SK-N-SH (cell line): ENCODE data around the gene CSNK1G3. TPM values are rescaled to one million over a fixed set of nuclear protein-coding genes. Genes with fewer than 3 reads are reported as not detected.

Experiments used
- CTCF ChIA-PET: fragments of 300-600, 350-600 bp; formaldehyde crosslinking; extraction: SDS; loops from one replicate; lab custom pipeline; 2021; lab: Yijun Ruan, JAX
- POLR2A ChIA-PET: fragments of 350-600 bp; sonication (Branson Sonifier 250); formaldehyde crosslinking; extraction: SDS; loops from one replicate; lab custom pipeline; 2020; ENCODE audit warnings: antibody characterized with exemption, inconsistent platforms; lab: Yijun Ruan, JAX
- DNase-seq: peaks from one replicate; pipeline ENCODE4 v3.0.0; 2012
- H2AFZ ChIP-seq: fragments of 200-600 bp; sonication (generic); 2 replicates; pipeline ENCODE4 v1.8.1; 2016; ENCODE audit warnings: antibody characterized with exemption, mild to moderate bottlenecking, low read depth
- H3F3A ChIP-seq: fragments of 200-600 bp; sonication (generic); replicated peaks from 2 replicates; pipeline ENCODE3; 2016; ENCODE audit warnings: antibody characterized with exemption, mild to moderate bottlenecking; ENCODE audit not compliant: insufficient read depth
- H3K27ac ChIP-seq, 2 experiments: fragments of 200-500 bp in 1 of 2; fragments of 200-600 bp in 1 of 2; sonication (Bioruptor generic) in 1 of 2; sonication (generic), shearing (Covaris generic) in 1 of 2; 2 replicates each; pipeline versions ENCODE4 v1.5.1 to v1.6.1; 2014 to 2016; ENCODE audit warnings: low read depth in 2 of 2, inconsistent platforms in 1 of 2, low read length in 1 of 2, mild to moderate bottlenecking in 1 of 2, mixed read lengths in 1 of 2
- H3K27me3 ChIP-seq: fragments of 200-600 bp; sonication (generic), shearing (Covaris generic); 2 replicates; pipeline ENCODE4 v1.6.1; 2016; ENCODE audit warnings: mixed run types; ENCODE audit not compliant: insufficient read depth
- H3K36me3 ChIP-seq, 2 experiments: fragments of 200-500 bp in 1 of 2; fragments of 200-600 bp in 1 of 2; sonication (Bioruptor generic) in 1 of 2; sonication (generic) in 1 of 2; replicated peaks in 1 of 2; 2 replicates each; pipeline versions ENCODE3 to v1.5.1; 2014 to 2016; ENCODE audit warnings: low read length in 1 of 2, mild to moderate bottlenecking in 1 of 2; ENCODE audit not compliant: insufficient read depth in 2 of 2, control insufficient read depth in 1 of 2
- H3K4me1 ChIP-seq, 2 experiments: fragments of 200-500 bp in 1 of 2; fragments of 200-600 bp in 1 of 2; sonication (Bioruptor generic) in 1 of 2; sonication (generic), shearing (Covaris generic) in 1 of 2; 2 replicates each; pipeline versions ENCODE4 v1.5.1 to v1.6.1; 2014 to 2016; ENCODE audit warnings: low read depth in 1 of 2, low read length in 1 of 2, mixed run types in 1 of 2; ENCODE audit not compliant: insufficient read depth in 2 of 2, control insufficient read depth in 1 of 2
- H3K4me2 ChIP-seq: fragments of 200-600 bp; sonication (generic), shearing (Covaris generic); 2 replicates; pipeline ENCODE4 v1.6.1; 2017; ENCODE audit warnings: mixed run types
- H3K4me3 ChIP-seq, 2 experiments: fragments of 200-500 bp in 1 of 2; fragments of 200-600 bp in 1 of 2; sonication (Bioruptor generic) in 1 of 2; sonication (generic), shearing (Covaris generic) in 1 of 2; 2 replicates each; pipeline versions ENCODE4 v1.5.1 to v1.8.1; 2014 to 2016; ENCODE audit warnings: low read depth in 2 of 2, inconsistent platforms in 1 of 2, low read length in 1 of 2, mild to moderate bottlenecking in 1 of 2, mixed read lengths in 1 of 2, moderate library complexity in 1 of 2
- H3K79me2 ChIP-seq: fragments of 200-600 bp; sonication (generic); 2 replicates; pipeline ENCODE4 v1.8.1; 2017; ENCODE audit warnings: mild to moderate bottlenecking; ENCODE audit not compliant: insufficient read depth
- H3K9ac ChIP-seq: fragments of 200-600 bp; sonication (generic); 2 replicates; pipeline ENCODE4 v1.6.1; 2017; ENCODE audit warnings: mixed run types
- H3K9me2 ChIP-seq: fragments of 200-600 bp; sonication (generic); 2 replicates; pipeline ENCODE4 v1.6.1; 2017; ENCODE audit warnings: mixed run types
- H3K9me3 ChIP-seq: fragments of 200-600 bp; sonication (generic); 2 replicates; pipeline ENCODE4 v1.6.1; 2017; ENCODE audit warnings: mixed run types, mild to moderate bottlenecking, moderate library complexity
- H4K20me1 ChIP-seq: fragments of 200-600 bp; sonication (generic); 2 replicates; pipeline ENCODE4 v1.6.1; 2017; ENCODE audit warnings: mild to moderate bottlenecking, mixed run types; ENCODE audit not compliant: insufficient read depth
- CHD2 ChIP-seq: fragments of 150-350 bp; IDR thresholded peaks from 2 replicates; pipeline ENCODE4 v1.6.1; 2018; ENCODE audit warnings: low read length; ENCODE audit not compliant: partially characterized antibody
- ELF1 ChIP-seq: IDR thresholded peaks from 2 replicates; pipeline ENCODE4 v1.4.0; 2012
- EP300 ChIP-seq, 2 experiments: IDR thresholded peaks; 2 replicates each; pipeline versions ENCODE4 v1.4.0 to v1.6.1; 2012; ENCODE audit warnings: borderline replicate concordance in 1 of 2, low read depth in 1 of 2, low read length in 1 of 2
- EZH2phosphoT487 ChIP-seq: fragments of 200-600 bp; sonication (generic); IDR thresholded peaks from 2 replicates; pipeline ENCODE4 v1.6.1; 2017; ENCODE audit warnings: low read depth, mixed run types, mild to moderate bottlenecking, antibody characterized with exemption, moderate library complexity, borderline replicate concordance
- FOSL2 ChIP-seq: IDR thresholded peaks from 2 replicates; pipeline ENCODE4 v1.4.0; 2012; ENCODE audit warnings: low read depth, mild to moderate bottlenecking, moderate library complexity, borderline replicate concordance
- FOXJ3 ChIP-seq: sonication (generic); formaldehyde crosslinking; IDR thresholded peaks from 2 replicates; pipeline ENCODE4 v1.5.1; 2020; ENCODE audit warnings: mild to moderate bottlenecking, missing genetic modification reagents
- GABPA ChIP-seq: IDR thresholded peaks from 2 replicates; pipeline ENCODE4 v1.4.0; 2012; ENCODE audit warnings: low read depth, mild to moderate bottlenecking
- MAX ChIP-seq: IDR thresholded peaks from 2 replicates; pipeline ENCODE4 v1.4.0; 2012; ENCODE audit warnings: low read depth
- MEF2A ChIP-seq: IDR thresholded peaks from 2 replicates; pipeline ENCODE4 v1.4.0; 2012; ENCODE audit warnings: low read depth, borderline replicate concordance
- MXI1 ChIP-seq: IDR thresholded peaks from 2 replicates; pipeline ENCODE4 v1.6.1; 2012; ENCODE audit warnings: mild to moderate bottlenecking, low read depth, low read length, improper control_type of control experiment
- NRF1 ChIP-seq: IDR thresholded peaks from 2 replicates; pipeline ENCODE4 v1.6.1; 2012; ENCODE audit warnings: low read depth, mild to moderate bottlenecking, low read length
- PBX3 ChIP-seq: IDR thresholded peaks from 2 replicates; pipeline ENCODE4; 2012
- POLR2AphosphoS5 ChIP-seq: IDR thresholded peaks from 2 replicates; pipeline ENCODE4 v1.6.1; 2012; ENCODE audit warnings: low read depth, low read length
- SIN3A ChIP-seq: IDR thresholded peaks from 2 replicates; pipeline ENCODE4 v1.6.1; 2012; ENCODE audit warnings: low read depth, mild to moderate bottlenecking, low read length, moderate library complexity, borderline replicate concordance
- TAF1 ChIP-seq: IDR thresholded peaks from 2 replicates; pipeline ENCODE4 v1.6.1; 2012; ENCODE audit warnings: low read depth, mild to moderate bottlenecking, low read length, moderate library complexity, borderline replicate concordance
- TCF12 ChIP-seq: IDR thresholded peaks from 2 replicates; pipeline ENCODE4 v1.4.0; 2012
- USF1 ChIP-seq: IDR thresholded peaks from 2 replicates; pipeline ENCODE4 v1.4.0; 2012; ENCODE audit warnings: low read depth, borderline replicate concordance
- USF2 ChIP-seq: fragments of 150-350 bp; IDR thresholded peaks from 2 replicates; pipeline ENCODE4 v1.6.1; 2017; ENCODE audit warnings: antibody characterized with exemption, low read length, low read depth, borderline replicate concordance
- WGBS: methylation state at CpG from one replicate; pipeline ENCODE4 v1.1.6; 2017; ENCODE audit warnings: low lambda C conversion rate; 5-methylcytosine and 5-hydroxymethylcytosine counted together
- polyA plus RNA-seq, 3 experiments: library from polyadenylated mRNA; depleted of rRNA; stranded (reverse); fragments of >200 nt; gene quantifications; 2 replicates each; pipeline ENCODE4 v1.2.3, GENCODE V29; 2012
- TF ChIP-seq, protein P1 (sequence below): IDR thresholded peaks from 2 replicates; pipeline ENCODE4 v1.4.0; 2012; ENCODE audit warnings: low read depth, borderline replicate concordance

The CSNK1G3 gene
- polyA plus RNA-seq, 1 of the 3 experiments (the other 2 are of a cell fraction) = 13.1 TPM

- no peaks in the 10 kb centered on the region for H3K9me2 ChIP-seq
- ChIA-PET CTCF (interaction anchor here (1.7 kb wide), 1 partner anchor 105 kb away, joined by 4 read pairs; the partner anchor contains the start of gene CEP120), POLR2A (no interaction called here)
- no peaks in the 10 kb centered on the region for H3F3A ChIP-seq
- no peak overlapping the region for H3K4me3 ChIP-seq
- no peak overlapping the region for H3K4me2 ChIP-seq
- no peaks in the 10 kb centered on the region for H3K36me3 ChIP-seq
- H3K27me3 ChIP-seq = no peaks in the 10 kb centered on the region
- peaks cover 83% of the 10 kb centered on the region for H3K79me2 ChIP-seq
- H3K27ac ChIP-seq = no peak overlapping the region
- H2AFZ ChIP-seq = no peak overlapping the region
- DNase-seq = no peak
- H3K9me3 ChIP-seq = no peaks in the 10 kb centered on the region
- TF ChIP-seq CHD2 (no peak), TAF1 (no peak), EP300 (IDR thresholded peaks at IDR 0.05; ENCODE audit: borderline replicate concordance in 1 of 2, low read depth in 1 of 2, low read length in 1 of 2) (no peak), MXI1 (no peak), USF2 (no peak), FOSL2 (no peak), PBX3 (no peak), ELF1 (no peak), USF1 (no peak), GABPA (no peak), POLR2AphosphoS5 (no peak)
- peaks cover 33% of the 10 kb centered on the region for H4K20me1 ChIP-seq
- no peak overlapping the region for H3K9ac ChIP-seq
- peaks cover 0 to 3% of the 10 kb centered on the region in 2 experiments; a peak in 1 of 4 replicates for H3K4me1 ChIP-seq
These were observed 16.1 kb downstream of the CSNK1G3 start for GRCh38 chr5:123528065-123528464.

GRCh38 chr5:123528878-123529277 is 16.9 kb downstream of the CSNK1G3 start:
- TF ChIP-seq GABPA (no peak), SIN3A (no peak), MAX (no peak), TCF12 (no peak), EZH2phosphoT487 (no peak), NRF1 (no peak), FOSL2 (no peak), MEF2A (no peak), USF2 (no peak), USF1 (no peak), CHD2 (no peak), EP300 (IDR thresholded peaks at IDR 0.05; ENCODE audit: borderline replicate concordance in 1 of 2, low read depth in 1 of 2, low read length in 1 of 2) (no peak), PBX3 (no peak), FOXJ3 (CRISPR knock-in tag) (no peak)
- TF ChIP-seq, protein P1, sequence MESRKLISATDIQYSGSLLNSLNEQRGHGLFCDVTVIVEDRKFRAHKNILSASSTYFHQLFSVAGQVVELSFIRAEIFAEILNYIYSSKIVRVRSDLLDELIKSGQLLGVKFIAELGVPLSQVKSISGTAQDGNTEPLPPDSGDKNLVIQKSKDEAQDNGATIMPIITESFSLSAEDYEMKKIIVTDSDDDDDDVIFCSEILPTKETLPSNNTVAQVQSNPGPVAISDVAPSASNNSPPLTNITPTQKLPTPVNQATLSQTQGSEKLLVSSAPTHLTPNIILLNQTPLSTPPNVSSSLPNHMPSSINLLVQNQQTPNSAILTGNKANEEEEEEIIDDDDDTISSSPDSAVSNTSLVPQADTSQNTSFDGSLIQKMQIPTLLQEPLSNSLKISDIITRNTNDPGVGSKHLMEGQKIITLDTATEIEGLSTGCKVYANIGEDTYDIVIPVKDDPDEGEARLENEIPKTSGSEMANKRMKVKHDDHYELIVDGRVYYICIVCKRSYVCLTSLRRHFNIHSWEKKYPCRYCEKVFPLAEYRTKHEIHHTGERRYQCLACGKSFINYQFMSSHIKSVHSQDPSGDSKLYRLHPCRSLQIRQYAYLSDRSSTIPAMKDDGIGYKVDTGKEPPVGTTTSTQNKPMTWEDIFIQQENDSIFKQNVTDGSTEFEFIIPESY = no peak
- CTCF ChIA-PET = interaction anchor here (1.7 kb wide), 1 partner anchor 106 kb away, joined by 4 read pairs; the partner anchor contains the start of gene CEP120
- 92% methylated on average over 4 of the region's 4 CpGs for WGBS
- POLR2A ChIA-PET = no interaction called here
- Histone ChIP-seq H3K4me1 (peaks cover 0 to 3% of the 10 kb centered on the region in 2 experiments; a peak in 1 of 4 replicates), H3K4me3 (no peak overlapping the region), H3K79me2 (peaks cover 83% of the 10 kb centered on the region), H2AFZ (no peak overlapping the region), H3K4me2 (no peak overlapping the region), H3K27ac (no peak overlapping the region), H3K9me2 (no peaks in the 10 kb centered on the region), H4K20me1 (peaks cover 31% of the 10 kb centered on the region), H3K9me3 (no peaks in the 10 kb centered on the region), H3F3A (no peaks in the 10 kb centered on the region), H3K9ac (no peak overlapping the region), H3K36me3 (no peaks in the 10 kb centered on the region), H3K27me3 (no peaks in the 10 kb centered on the region)
- no peak for DNase-seq
